Colonic mucosa (tissue), 4 donors: ENCODE measurements around the gene EYS. TPM values are rescaled to one million over a fixed set of nuclear protein-coding genes. Genes with fewer than 3 reads are reported as not detected.
"Not testable (repeated sequence)": the region's sequence is repeated elsewhere in the genome, so short reads cannot be mapped to it uniquely, and the experiment has no call there.

Experiments
- DNase-seq: peaks from one replicate; pipeline ENCODE4 v3.0.0-alpha.2; 2020
- H3K27ac ChIP-seq: fragments of 200-600 bp; one replicate; pipeline ENCODE4 v1.8.0; 2021
- H3K27me3 ChIP-seq: fragments of 200-600 bp; one replicate; pipeline ENCODE4 v1.8.0; 2021
- H3K36me3 ChIP-seq: fragments of 200-600 bp; one replicate; pipeline ENCODE4 v1.8.0; 2021
- H3K4me1 ChIP-seq: fragments of 200-600 bp; one replicate; pipeline ENCODE4 v1.8.0; 2021; ENCODE audit warnings: mild to moderate bottlenecking
- H3K4me3 ChIP-seq: fragments of 200-600 bp; one replicate; pipeline ENCODE4 v1.8.0; 2021
- H3K9ac ChIP-seq, 2 donors: one replicate each; pipeline ENCODE4 v1.7.0; 2013; ENCODE audit warnings: control low read depth in 2 of 2, low read depth in 2 of 2, low read length in 2 of 2
- H3K9me3 ChIP-seq: fragments of 200-600 bp; one replicate; pipeline ENCODE4 v1.8.0; 2021
- CTCF ChIP-seq: fragments of 200-600 bp; IDR thresholded peaks from one replicate; pipeline ENCODE4 v1.8.0; 2022; ENCODE audit warnings: antibody characterized with exemption, mild to moderate bottlenecking
- intact Hi-C: fragments of 100-400 bp; cut with DNase I; formaldehyde crosslinking; loops from one replicate; pipeline ENCODE4 v1.14.1; 2022
- total RNA-seq, 2 donors: library from RNA; stranded (reverse); fragmentation: NEBNext Ultra II Directional in 1 of 2; extraction: Animal tissue kit (Norgen Biotek cat#: 25700) in 1 of 2; gene quantifications; one replicate each; pipeline ENCODE4 v1.2.1, GENCODE V29; 2021
- donor health status: healthy.
- donor health status: DM: no; HTN: no; CAD: no.
- donor health status: DM: no; HTN: no; CAD: no.

Gene EYS
- total RNA-seq, 2 donors from 2014 or later: 0.64 to 0.82 TPM

- no peak for DNase-seq
- no peak overlapping the region for H3K9ac ChIP-seq
- H3K27me3 ChIP-seq: no peaks in the 10 kb centered on the region
- H3K36me3 ChIP-seq: no peaks in the 10 kb centered on the region
- H3K27ac ChIP-seq: no peak overlapping the region
- no peaks in the 10 kb centered on the region for H3K9me3 ChIP-seq
- H3K4me1 ChIP-seq: no peaks in the 10 kb centered on the region
- TF ChIP-seq CTCF: no peak
- intact Hi-C loops: no loop called here
- no peak overlapping the region for H3K4me3 ChIP-seq
Observed at GRCh38 chr6:63941747-63942470, 1765.1 kb downstream of the EYS start.

DNA sequence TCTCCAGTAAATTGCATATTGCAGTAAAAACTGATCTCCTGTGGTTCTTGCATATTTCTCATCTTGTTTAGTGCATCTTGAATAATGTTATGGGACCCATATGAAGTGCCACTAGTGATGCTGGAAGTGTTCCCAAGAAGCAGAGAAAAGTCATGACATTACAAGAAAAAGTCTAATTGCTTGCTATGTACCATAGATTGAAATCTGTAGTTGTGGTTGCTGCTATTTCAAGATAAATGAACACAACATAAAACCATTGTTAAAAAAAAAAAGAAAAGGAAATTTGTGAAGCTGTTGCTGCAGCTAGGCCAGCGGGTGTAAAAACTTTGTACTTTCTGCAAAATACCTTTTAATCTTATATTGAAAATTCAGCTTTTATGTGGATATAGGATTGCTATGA lies 1767.0 kb downstream of the EYS start:
- H3K4me1 ChIP-seq: no peaks in the 10 kb centered on the region
- no peak overlapping the region for H3K9ac ChIP-seq
- no peaks in the 10 kb centered on the region for H3K27me3 ChIP-seq
- H3K4me3 ChIP-seq: no peak overlapping the region
- no peak for DNase-seq
- H3K27ac ChIP-seq: no peak overlapping the region
- H3K9me3 ChIP-seq: no peaks in the 10 kb centered on the region
- no peaks in the 10 kb centered on the region for H3K36me3 ChIP-seq
- intact Hi-C loops: no loop called here
- TF ChIP-seq CTCF: no peak

DNA sequence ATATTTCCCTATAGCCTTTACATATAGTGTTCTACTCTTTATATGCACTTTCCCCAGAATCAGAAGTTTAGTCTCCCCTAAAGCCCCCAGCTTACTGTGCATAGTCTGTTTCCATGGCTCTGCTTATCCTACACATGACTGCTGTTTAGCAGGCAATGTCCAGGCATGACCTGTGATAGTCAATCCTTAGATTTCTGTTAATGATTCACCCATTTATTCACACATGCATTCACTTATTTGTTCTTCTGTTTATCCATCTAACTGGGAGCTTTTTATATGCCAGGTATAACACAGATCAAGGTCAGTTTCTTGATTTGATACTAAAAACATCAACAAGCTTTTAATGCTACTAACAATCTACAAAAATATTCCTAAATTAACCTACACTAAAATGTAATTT lies 1770.6 kb downstream of the EYS start:
- Histone ChIP-seq H3K4me3 (no peak overlapping the region), H3K27me3 (no peaks in the 10 kb centered on the region), H3K36me3 (no peaks in the 10 kb centered on the region), H3K9me3 (no peaks in the 10 kb centered on the region), H3K9ac (peak overlapping the region in 1 of 2 donors; percentile 66), H3K27ac (peak overlapping the region; percentile 33), H3K4me1 (no peaks in the 10 kb centered on the region)
- DNase-seq: no peak
- intact Hi-C loops: no loop called here
- TF ChIP-seq CTCF: no peak

DNA sequence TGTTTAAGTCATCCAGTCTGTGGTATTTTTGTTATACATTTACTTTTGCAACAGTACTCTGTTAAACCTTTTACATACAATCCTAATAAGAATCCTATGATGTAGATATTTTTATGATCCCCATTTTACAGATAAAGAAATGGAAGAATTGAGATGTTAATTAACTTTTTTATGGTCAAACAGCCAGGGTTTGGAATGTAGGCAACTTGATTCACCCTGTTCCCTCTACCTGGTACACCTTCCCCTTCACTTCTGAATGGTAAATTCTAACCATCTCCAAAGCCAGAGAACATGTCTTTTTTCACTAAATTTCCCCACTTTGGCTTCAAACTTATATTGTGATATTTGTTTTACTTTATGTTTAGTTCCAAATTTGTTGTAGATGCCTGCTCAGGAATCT lies 1771.3 kb downstream of the EYS start:
- H3K9ac ChIP-seq: peak overlapping the region in 1 of 2 donors; percentile 30
- no peak for TF ChIP-seq CTCF
- no peak overlapping the region for H3K4me3 ChIP-seq
- H3K27me3 ChIP-seq: no peaks in the 10 kb centered on the region
- intact Hi-C loops: no loop called here
- H3K27ac ChIP-seq: peak overlapping the region; percentile 20
- H3K4me1 ChIP-seq: no peaks in the 10 kb centered on the region
- H3K36me3 ChIP-seq: no peaks in the 10 kb centered on the region
- no peaks in the 10 kb centered on the region for H3K9me3 ChIP-seq
- no peak for DNase-seq

DNA sequence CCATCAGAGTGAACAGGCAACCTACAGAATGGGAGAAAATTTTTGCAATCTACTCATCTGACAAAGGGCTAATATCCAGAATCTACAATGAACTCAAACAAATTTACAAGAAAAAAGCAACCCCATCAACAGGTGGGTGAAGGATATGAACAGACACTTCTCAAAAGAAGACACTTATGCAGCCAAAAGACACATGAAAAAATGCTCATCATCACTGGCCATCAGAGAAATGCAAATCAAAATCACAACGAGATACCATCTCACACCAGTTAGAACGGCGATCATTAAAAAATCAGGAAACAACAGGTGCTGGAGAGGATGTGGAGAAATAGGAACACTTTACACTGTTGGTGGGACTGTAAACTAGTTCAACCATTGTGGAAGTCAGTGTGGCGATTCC lies 1773.1 kb downstream of the EYS start:
- H3K4me3 ChIP-seq, H3K27me3 ChIP-seq, H3K27ac ChIP-seq, H3K4me1 ChIP-seq, DNase-seq, H3K9ac ChIP-seq, intact Hi-C loops, H3K9me3 ChIP-seq, H3K36me3 ChIP-seq: not testable (repeated sequence)

GRCh38 chr6:63930848-63931247 lies 1776.2 kb downstream of the EYS start:
- Histone ChIP-seq H3K9me3 (no peaks in the 10 kb centered on the region), H3K9ac (no peak overlapping the region), H3K4me3 (no peak overlapping the region), H3K36me3 (no peaks in the 10 kb centered on the region), H3K27me3 (no peaks in the 10 kb centered on the region), H3K27ac (peak overlapping the region; percentile 41), H3K4me1 (no peaks in the 10 kb centered on the region)
- intact Hi-C loops: no loop called here
- TF ChIP-seq CTCF: no peak
- DNase-seq: no peak
